K562 (cell line): ENCODE results near the gene MLN. TPM values are rescaled to one million over a fixed set of nuclear protein-coding genes. Genes with fewer than 3 reads are reported as not detected.
A peak's percentile ranks its signal among the peaks of the same experiment; 100 is the strongest.

Experiments
- ATF4 ChIP-seq: fragments of 450-650 bp; formaldehyde crosslinking; IDR thresholded peaks from 2 replicates; pipeline ENCODE4 v1.4.0; 2022; ENCODE audit warnings: mild to moderate bottlenecking, moderate library complexity
- BDP1 ChIP-seq: IDR thresholded peaks from 3 replicates; pipeline ENCODE4 v1.6.1; 2011; ENCODE audit not compliant: insufficient read length, insufficient read depth
- FOXJ2 ChIP-seq: fragments of 200-800 bp; sonication (Bioruptor generic); IDR thresholded peaks from 2 replicates; pipeline ENCODE4 v1.6.1; 2016; ENCODE audit warnings: missing genetic modification characterization, missing compliant biosample characterization
- ILF3 ChIP-seq: fragments of 450-650 bp; IDR thresholded peaks from 2 replicates; pipeline ENCODE4 v1.6.1; 2018; ENCODE audit warnings: antibody characterized with exemption, mild to moderate bottlenecking, moderate library complexity, borderline replicate concordance
- ILK ChIP-seq: fragments of 450-650 bp; IDR thresholded peaks from 2 replicates; pipeline ENCODE4 v1.6.1; 2016; ENCODE audit warnings: missing genetic modification characterization, low read depth, mild to moderate bottlenecking, missing compliant biosample characterization, moderate library complexity, borderline replicate concordance
- MTA3 ChIP-seq: fragments of 450-650 bp; formaldehyde crosslinking; IDR thresholded peaks from 2 replicates; pipeline ENCODE4 v1.6.1; 2017; ENCODE audit warnings: mild to moderate bottlenecking, borderline replicate concordance
- SRSF3 ChIP-seq: fragments of 200-400 bp; formaldehyde crosslinking; IDR thresholded peaks from 2 replicates; pipeline ENCODE4 v1.6.1; 2016; ENCODE audit warnings: mild to moderate bottlenecking, low read length, moderate library complexity; ENCODE audit not compliant: insufficient read depth
- TCF3 ChIP-seq: sonication (generic); formaldehyde crosslinking; IDR thresholded peaks from 2 replicates; pipeline ENCODE4 v1.4.0; 2020; ENCODE audit warnings: mild to moderate bottlenecking, missing genetic modification reagents
- polyA plus RNA-seq, 8 experiments: library from polyadenylated mRNA; depleted of rRNA in 4 of 8; stranded (reverse) in 5 of 8; unstranded in 3 of 8; fragments of >200 nt; fragmentation: Nextera tagmentation in 2 of 8; fragmentation: Illumina TruSeq in 1 of 8; extraction: Ambion mirVana in 2 of 8; extraction: Trizol in 1 of 8; gene quantifications; 2 replicates each; pipeline versions ENCODE4 v1.2.1 to v1.2.3, GENCODE V29; 2011 to 2014; ENCODE audit warnings: inconsistent platforms in 1 of 8, missing spikeins in 1 of 8
- total RNA-seq, 7 experiments: library from RNA; depleted of rRNA in 6 of 7; stranded (reverse); fragments of >200 nt in 6 of 7; fragmentation: Illumina TruSeq in 2 of 7; extraction: Trizol in 2 of 7; gene quantifications; 2 replicates each; pipeline versions ENCODE4 v1.2.1 to v1.2.3, GENCODE V29; 2011 to 2021; ENCODE audit warnings: low replicate concordance in 1 of 7
- TF ChIP-seq, protein P1 (sequence below): fragments of 450-650 bp; IDR thresholded peaks from 2 replicates; pipeline ENCODE4 v1.6.1; 2017; ENCODE audit warnings: antibody characterized with exemption, mild to moderate bottlenecking
- TF ChIP-seq, protein P2 (sequence below), 2 experiments: fragments of 450-650 bp; IDR thresholded peaks; 2 replicates each; pipeline ENCODE4 v1.6.1; 2016; ENCODE audit warnings: mild to moderate bottlenecking in 2 of 2, borderline replicate concordance in 1 of 2, low read depth in 1 of 2, moderate library complexity in 1 of 2

Gene MLN
- total and polyA plus RNA-seq, 9 of the 15 experiments (the other 6 are each of a cell fraction or from before 2014, with no cell fraction given), result not detected

DNA sequence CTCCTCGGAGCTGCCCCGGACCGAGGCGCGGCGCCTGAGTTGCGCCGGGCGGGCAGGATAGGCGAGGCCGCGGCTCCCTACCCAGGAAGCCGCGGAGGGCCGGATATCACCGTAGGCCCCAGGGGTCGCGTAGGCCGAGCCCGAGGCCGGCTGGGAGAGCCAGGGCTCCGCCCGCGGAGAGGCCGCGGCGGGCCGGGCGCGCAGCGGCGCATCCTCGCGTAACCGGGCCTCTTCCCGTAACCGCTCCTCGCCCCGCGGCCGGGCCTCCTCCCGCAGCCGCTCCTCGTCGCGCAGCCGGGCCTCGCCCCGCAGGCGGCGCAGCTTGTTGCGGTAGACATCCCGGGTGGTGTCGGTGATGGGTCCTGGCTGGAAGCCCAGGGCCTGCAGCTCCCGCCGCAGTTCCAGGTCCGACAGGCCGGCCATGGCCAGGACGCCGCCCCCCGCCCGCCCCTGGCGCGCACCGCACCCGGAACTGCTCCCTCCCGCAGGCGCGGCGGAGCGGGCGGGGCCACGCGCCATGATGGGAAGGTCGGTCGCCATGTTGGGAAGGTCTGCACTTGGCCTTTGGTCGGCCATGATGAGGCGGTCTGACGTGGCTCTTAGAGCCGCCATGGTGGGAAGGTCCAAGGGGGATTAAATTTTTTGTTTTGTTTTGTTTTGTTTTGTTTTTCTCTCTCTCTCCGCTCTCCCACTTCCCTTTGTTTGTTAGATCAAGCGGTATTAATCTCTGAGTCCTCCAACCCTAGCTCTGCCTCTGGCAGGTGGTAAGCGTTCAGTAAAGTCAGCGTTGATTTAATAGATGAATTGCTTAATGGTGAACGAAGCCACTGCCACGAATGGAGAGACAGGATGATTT is 14.9 kb downstream of the MLN start, which contains the start of gene LEMD2 (continued):
- TF ChIP-seq, protein P1, sequence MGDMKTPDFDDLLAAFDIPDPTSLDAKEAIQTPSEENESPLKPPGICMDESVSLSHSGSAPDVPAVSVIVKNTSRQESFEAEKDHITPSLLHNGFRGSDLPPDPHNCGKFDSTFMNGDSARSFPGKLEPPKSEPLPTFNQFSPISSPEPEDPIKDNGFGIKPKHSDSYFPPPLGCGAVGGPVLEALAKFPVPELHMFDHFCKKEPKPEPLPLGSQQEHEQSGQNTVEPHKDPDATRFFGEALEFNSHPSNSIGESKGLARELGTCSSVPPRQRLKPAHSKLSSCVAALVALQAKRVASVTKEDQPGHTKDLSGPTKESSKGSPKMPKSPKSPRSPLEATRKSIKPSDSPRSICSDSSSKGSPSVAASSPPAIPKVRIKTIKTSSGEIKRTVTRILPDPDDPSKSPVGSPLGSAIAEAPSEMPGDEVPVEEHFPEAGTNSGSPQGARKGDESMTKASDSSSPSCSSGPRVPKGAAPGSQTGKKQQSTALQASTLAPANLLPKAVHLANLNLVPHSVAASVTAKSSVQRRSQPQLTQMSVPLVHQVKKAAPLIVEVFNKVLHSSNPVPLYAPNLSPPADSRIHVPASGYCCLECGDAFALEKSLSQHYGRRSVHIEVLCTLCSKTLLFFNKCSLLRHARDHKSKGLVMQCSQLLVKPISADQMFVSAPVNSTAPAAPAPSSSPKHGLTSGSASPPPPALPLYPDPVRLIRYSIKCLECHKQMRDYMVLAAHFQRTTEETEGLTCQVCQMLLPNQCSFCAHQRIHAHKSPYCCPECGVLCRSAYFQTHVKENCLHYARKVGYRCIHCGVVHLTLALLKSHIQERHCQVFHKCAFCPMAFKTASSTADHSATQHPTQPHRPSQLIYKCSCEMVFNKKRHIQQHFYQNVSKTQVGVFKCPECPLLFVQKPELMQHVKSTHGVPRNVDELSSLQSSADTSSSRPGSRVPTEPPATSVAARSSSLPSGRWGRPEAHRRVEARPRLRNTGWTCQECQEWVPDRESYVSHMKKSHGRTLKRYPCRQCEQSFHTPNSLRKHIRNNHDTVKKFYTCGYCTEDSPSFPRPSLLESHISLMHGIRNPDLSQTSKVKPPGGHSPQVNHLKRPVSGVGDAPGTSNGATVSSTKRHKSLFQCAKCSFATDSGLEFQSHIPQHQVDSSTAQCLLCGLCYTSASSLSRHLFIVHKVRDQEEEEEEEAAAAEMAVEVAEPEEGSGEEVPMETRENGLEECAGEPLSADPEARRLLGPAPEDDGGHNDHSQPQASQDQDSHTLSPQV, result peak; percentile 57; the same call in 1 of the 2 replicates
- TF ChIP-seq BDP1 (no peak), TCF3 (no peak), SRSF3 (no peak), ILK (no peak), ILF3 (no peak; the same call in 1 of the 2 replicates), ATF4 (CRISPR knock-in tag) (peak; percentile 76), FOXJ2 (tag) (peak; percentile 97), MTA3 (peak; percentile 94)
- TF ChIP-seq, protein P2, sequence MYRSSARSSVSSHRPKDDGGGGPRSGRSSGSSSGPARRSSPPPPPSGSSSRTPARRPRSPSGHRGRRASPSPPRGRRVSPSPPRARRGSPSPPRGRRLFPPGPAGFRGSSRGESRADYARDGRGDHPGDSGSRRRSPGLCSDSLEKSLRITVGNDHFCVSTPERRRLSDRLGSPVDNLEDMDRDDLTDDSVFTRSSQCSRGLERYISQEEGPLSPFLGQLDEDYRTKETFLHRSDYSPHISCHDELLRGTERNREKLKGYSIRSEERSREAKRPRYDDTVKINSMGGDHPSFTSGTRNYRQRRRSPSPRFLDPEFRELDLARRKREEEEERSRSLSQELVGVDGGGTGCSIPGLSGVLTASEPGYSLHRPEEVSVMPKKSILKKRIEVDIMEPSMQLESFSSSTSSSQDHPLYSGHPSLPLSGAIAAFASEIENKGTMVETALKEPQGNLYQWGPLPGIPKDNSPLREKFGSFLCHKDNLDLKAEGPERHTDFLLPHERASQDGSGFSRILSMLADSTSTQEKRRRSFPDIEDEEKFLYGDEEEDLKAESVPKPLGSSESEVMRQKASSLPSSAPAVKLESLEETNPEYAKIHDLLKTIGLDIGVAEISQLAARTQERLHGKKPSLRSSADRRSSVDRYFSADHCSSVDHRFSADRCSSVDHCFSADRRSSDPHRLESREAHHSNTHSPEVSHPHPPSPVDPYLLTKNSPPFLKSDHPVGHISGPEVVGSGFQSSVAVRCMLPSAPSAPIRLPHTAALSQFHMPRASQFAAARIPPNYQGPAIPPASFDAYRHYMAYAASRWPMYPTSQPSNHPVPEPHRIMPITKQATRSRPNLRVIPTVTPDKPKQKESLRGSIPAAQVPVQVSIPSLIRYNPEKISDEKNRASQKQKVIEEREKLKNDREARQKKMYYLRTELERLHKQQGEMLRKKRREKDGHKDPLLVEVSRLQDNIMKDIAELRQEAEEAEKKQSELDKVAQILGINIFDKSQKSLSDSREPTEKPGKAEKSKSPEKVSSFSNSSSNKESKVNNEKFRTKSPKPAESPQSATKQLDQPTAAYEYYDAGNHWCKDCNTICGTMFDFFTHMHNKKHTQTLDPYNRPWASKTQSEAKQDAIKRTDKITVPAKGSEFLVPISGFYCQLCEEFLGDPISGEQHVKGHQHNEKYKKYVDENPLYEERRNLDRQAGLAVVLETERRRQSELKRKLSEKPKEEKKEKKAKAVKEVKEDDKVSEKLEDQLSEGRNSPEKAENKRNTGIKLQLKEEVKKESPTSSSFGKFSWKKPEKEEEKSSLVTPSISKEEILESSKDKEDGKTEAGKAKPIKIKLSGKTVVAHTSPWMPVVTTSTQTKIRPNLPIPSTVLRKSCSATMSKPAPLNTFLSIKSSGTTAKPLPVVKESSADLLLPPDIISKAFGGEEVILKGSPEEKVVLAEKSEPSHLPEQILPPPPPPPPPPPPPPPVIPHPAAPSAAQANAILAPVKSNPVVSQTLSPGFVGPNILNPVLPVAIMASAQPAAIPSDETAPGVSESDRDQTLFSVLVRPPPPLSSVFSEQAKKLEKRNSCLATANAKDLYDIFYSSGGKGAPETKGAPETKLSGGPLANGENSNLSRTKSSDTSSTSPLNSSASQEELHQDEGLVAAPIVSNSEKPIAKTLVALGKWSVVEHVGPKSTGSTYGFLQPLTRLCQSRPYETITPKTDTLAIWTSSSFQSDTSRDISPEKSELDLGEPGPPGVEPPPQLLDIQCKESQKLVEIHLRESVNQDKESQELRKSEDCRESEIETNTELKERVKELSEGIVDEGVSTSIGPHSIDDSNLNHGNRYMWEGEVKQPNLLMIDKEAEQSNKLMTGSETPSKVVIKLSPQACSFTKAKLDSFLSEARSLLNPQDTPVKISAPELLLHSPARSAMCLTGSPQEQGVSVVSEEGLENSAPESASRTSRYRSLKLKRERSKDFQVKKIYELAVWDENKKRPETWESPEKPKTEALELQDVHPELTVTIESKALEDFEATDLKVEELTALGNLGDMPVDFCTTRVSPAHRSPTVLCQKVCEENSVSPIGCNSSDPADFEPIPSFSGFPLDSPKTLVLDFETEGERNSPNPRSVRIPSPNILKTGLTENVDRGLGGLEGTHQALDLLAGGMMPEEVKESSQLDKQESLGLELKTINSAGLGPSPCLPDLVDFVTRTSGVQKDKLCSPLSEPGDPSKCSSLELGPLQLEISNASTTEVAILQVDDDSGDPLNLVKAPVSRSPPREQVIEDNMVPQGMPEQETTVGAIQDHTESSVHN (IDR thresholded peaks at IDR 0.05; ENCODE audit: borderline replicate concordance in 1 of 2, low read depth in 1 of 2), result no peak
